Measurements from ENCODE around the gene CHRNA4. TPM values are rescaled to one million over a fixed set of nuclear protein-coding genes. Genes with fewer than 3 reads are reported as not detected.

The CHRNA4 gene
- total RNA-seq, 2 experiments from 2014 or later: not detected

DNA sequence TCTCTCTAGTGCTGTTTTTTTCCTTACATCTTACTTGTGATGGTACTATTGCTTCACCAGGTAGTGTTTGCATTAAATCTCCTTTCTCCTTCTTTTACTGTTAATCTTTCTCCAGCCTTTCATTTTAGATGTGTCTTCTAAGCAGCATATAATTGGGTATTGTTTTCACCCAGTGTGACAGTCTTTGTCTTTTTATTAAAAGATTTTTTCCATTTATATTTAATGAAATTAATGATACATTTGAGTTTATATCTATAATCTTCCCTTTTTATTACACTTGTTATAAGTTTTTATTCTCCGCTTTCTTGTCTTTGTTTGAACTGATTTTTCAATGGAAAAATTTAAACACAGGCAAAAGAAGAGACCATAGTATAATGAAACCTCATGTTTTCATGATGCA lies 59.5 kb downstream of the CHRNA4 start:
- Mint-ChIP-seq H3K27me3 (peaks cover 20% of the 10 kb centered on the region), H3K4me1 (ENCODE audit: low read depth) (no peaks in the 10 kb centered on the region), H3K4me3 (no peak overlapping the region), H3K9me3 (peaks cover 11% of the 10 kb centered on the region), H3K27ac (no peak overlapping the region), H3K36me3 (no peaks in the 10 kb centered on the region)
- ChIA-PET CTCF (interaction anchor here (1.2 kb wide), 1 partner anchor 9 kb away, joined by 4 read pairs; no protein-coding TSS in a partner anchor), POLR2A (no interaction called here)
- DNase-seq: no peak
- intact Hi-C loops (cut with micrococcal nuclease): no loop called here

DNA sequence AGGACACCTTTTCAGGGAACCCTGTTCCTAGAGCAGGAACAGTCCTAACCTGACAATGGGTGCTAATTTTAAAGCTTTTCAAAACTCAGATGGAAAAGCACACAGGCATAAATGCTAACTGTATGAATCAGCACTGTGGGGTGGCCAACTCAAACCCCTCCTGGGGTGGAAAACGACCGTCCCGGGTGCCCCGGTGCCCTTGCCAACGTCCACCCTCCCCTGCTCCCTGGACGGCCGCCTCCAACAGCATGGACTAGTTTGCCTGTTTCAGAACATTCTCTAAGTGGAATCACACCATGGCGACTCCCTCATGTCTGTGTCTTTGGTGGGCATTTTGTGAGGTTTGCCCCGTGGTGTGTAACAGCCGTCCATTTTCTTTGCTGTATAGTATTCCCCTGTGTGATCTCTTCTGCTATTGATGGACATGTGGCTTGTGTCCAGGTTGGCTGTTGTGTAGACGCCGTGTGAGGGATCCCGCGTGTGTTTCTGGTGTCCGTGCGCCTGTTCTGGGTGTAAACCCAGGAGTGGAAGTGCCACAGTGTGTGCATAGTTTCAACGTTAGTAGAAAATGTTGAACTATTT lies 62.3 kb downstream of the CHRNA4 start:
- DNase-seq: no peak
- ChIA-PET POLR2A (no interaction called here), CTCF (interaction anchor here (2.7 kb wide), 1 partner anchor 11 kb away, joined by 12 read pairs; no protein-coding TSS in a partner anchor)
- Mint-ChIP-seq H3K36me3 (no peaks in the 10 kb centered on the region), H3K4me1 (ENCODE audit: low read depth) (peaks cover 11% of the 10 kb centered on the region), H3K4me3 (no peak overlapping the region), H3K27me3 (peaks cover 22% of the 10 kb centered on the region), H3K9me3 (peaks cover 11% of the 10 kb centered on the region), H3K27ac (no peak overlapping the region)
- intact Hi-C loops (cut with micrococcal nuclease): no loop called here

- Mint-ChIP-seq H3K36me3 (no peaks in the 10 kb centered on the region), H3K27ac (no peak overlapping the region), H3K9me3 (peaks cover 11% of the 10 kb centered on the region), H3K4me3 (no peak overlapping the region), H3K27me3 (peaks cover 22% of the 10 kb centered on the region), H3K4me1 (ENCODE audit: low read depth) (peaks cover 11% of the 10 kb centered on the region)
- POLR2A ChIA-PET: no interaction called here
- CTCF ChIA-PET: no interaction called here
- intact Hi-C loops (cut with micrococcal nuclease): no loop called here
- no peak for DNase-seq
These were observed 63.2 kb downstream of the CHRNA4 start for GRCh38 chr20:63297796-63298572.

- Mint-ChIP-seq H3K4me3 (no peak overlapping the region), H3K27me3 (peaks cover 18% of the 10 kb centered on the region), H3K27ac (no peak overlapping the region), H3K36me3 (no peaks in the 10 kb centered on the region), H3K9me3 (peaks cover 8% of the 10 kb centered on the region), H3K4me1 (ENCODE audit: low read depth) (peaks cover 11% of the 10 kb centered on the region)
- ChIA-PET POLR2A (no interaction called here), CTCF (interaction anchor here (1.1 to 1.2 kb wide), 2 partner anchors 13 to 74 kb away, joined by 3 to 6 read pairs; no protein-coding TSS in a partner anchor)
- intact Hi-C loops (cut with micrococcal nuclease): no loop called here
- no peak for DNase-seq
These were observed 63.8 kb downstream of the CHRNA4 start for GRCh38 chr20:63297371-63297781.

DNA sequence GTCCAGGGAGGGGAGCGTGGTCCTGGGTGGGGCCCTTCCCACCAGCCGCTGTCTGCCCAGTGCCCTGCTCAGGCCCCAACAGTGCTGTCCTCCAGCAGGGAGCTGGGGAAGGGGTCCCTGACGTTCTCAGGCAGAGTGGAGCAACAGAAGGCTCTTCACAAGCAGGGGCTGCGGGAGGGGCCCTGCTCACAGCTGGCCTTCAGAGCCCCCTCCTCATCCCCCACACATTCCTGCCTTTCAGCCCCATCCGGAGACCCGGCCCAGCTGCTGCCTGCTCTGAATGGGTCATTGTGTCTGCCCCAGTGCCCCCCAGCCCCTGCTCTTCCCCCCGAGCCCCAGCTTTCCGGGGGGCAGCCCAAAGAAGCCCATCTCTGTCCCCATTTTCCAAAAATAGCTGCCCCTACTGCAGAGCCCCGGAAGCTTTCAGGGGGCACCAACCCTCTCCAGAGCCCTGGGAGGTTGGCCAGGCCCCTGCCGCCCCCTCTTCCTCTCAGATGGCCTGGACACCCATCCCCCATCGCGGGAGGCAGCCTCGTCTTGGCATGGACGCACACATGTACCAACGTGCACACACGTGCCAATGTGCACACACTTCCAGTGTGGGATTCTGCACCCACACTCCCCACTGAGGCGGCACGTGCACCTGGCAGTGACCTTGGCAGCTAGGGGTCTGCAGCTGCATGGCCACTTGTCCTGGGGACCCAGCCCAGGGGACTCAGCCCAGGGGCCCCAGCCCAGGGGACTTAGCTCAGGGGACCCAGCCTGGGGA lies 64.4 kb downstream of the CHRNA4 start:
- DNase-seq: no peak
- H3K4me3 Mint-ChIP-seq: no peak overlapping the region
- no peaks in the 10 kb centered on the region for H3K36me3 Mint-ChIP-seq
- H3K9me3 Mint-ChIP-seq: peaks cover 5% of the 10 kb centered on the region
- intact Hi-C loops (cut with micrococcal nuclease): no loop called here
- H3K27ac Mint-ChIP-seq: peak overlapping the region; percentile 18
- H3K27me3 Mint-ChIP-seq: peaks cover 18% of the 10 kb centered on the region
- ChIA-PET CTCF (interaction anchor here (0.6 to 1.2 kb wide), 3 partner anchors 14 to 200 kb away, joined by 3 to 6 read pairs (median 3); no protein-coding TSS in a partner anchor), POLR2A (no interaction called here)
- H3K4me1 Mint-ChIP-seq (ENCODE audit: low read depth): peaks cover 11% of the 10 kb centered on the region

- POLR2A ChIA-PET: no interaction called here
- H3K36me3 Mint-ChIP-seq: no peaks in the 10 kb centered on the region
- CTCF ChIA-PET: interaction anchor here (1.2 to 1.4 kb wide), 2 partner anchors 15 to 73 kb away, joined by 6 to 10 read pairs; no protein-coding TSS in a partner anchor
- no peak overlapping the region for H3K4me3 Mint-ChIP-seq
- H3K4me1 Mint-ChIP-seq (ENCODE audit: low read depth): peaks cover 11% of the 10 kb centered on the region
- peaks cover 14% of the 10 kb centered on the region for H3K27me3 Mint-ChIP-seq
- no peak for DNase-seq
- intact Hi-C loops (cut with micrococcal nuclease): no loop called here
- no peak overlapping the region for H3K27ac Mint-ChIP-seq
- H3K9me3 Mint-ChIP-seq: peaks cover under 1% of the 10 kb centered on the region
These were observed 65.3 kb downstream of the CHRNA4 start for GRCh38 chr20:63295846-63296245.

GRCh38 chr20:63295422-63295821 lies 65.7 kb downstream of the CHRNA4 start:
- ChIA-PET CTCF (interaction anchor here (1.4 kb wide), 1 partner anchor 72 kb away, joined by 10 read pairs; no protein-coding TSS in a partner anchor), POLR2A (no interaction called here)
- intact Hi-C loops (cut with micrococcal nuclease): no loop called here
- Mint-ChIP-seq H3K4me3 (no peak overlapping the region), H3K9me3 (no peaks in the 10 kb centered on the region), H3K27me3 (peaks cover 14% of the 10 kb centered on the region), H3K27ac (no peak overlapping the region), H3K36me3 (no peaks in the 10 kb centered on the region), H3K4me1 (ENCODE audit: low read depth) (peaks cover 11% of the 10 kb centered on the region)
- peak; percentile 22 for DNase-seq

DNA sequence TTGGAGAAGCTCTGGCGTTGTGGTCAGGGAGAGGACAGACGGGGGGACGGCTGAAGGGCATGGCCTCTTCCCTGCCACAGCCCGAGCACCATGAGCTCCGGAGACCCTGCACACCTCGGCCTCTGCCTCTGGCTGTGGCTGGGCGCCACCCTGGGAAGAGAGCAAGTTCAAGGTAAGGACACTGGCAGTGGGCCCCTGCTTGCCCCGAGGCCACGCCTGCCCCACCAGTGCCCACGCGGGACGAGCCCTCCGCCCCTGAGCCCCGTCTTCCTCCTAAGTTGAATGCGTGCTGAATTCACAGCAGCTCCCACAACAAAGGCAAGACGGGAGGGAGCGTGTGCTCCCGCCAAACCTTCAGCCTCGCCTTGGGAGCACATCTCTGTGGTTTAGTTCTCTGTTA lies 66.1 kb downstream of the CHRNA4 start:
- CTCF ChIA-PET: interaction anchor here (1.4 kb wide), 1 partner anchor 72 kb away, joined by 10 read pairs; no protein-coding TSS in a partner anchor
- no peak overlapping the region for H3K4me3 Mint-ChIP-seq
- POLR2A ChIA-PET: no interaction called here
- H3K27me3 Mint-ChIP-seq: peaks cover 13% of the 10 kb centered on the region
- intact Hi-C loops (cut with micrococcal nuclease): no loop called here
- H3K27ac Mint-ChIP-seq: no peak overlapping the region
- DNase-seq: no peak
- no peaks in the 10 kb centered on the region for H3K9me3 Mint-ChIP-seq
- peaks cover 11% of the 10 kb centered on the region for H3K4me1 Mint-ChIP-seq (ENCODE audit: low read depth)
- H3K36me3 Mint-ChIP-seq: no peaks in the 10 kb centered on the region

- Mint-ChIP-seq H3K9me3 (no peaks in the 10 kb centered on the region), H3K27me3 (peaks cover 13% of the 10 kb centered on the region), H3K4me3 (no peak overlapping the region), H3K36me3 (no peaks in the 10 kb centered on the region), H3K4me1 (ENCODE audit: low read depth) (peaks cover 11% of the 10 kb centered on the region), H3K27ac (no peak overlapping the region)
- ChIA-PET POLR2A (no interaction called here), CTCF (no interaction called here)
- no peak for DNase-seq
- intact Hi-C loops (cut with micrococcal nuclease): loop anchor here (5.0 kb wide), 1 partner anchor 72 kb away; no protein-coding TSS in a partner anchor
These were observed 66.6 kb downstream of the CHRNA4 start for GRCh38 chr20:63294536-63294900.

DNA sequence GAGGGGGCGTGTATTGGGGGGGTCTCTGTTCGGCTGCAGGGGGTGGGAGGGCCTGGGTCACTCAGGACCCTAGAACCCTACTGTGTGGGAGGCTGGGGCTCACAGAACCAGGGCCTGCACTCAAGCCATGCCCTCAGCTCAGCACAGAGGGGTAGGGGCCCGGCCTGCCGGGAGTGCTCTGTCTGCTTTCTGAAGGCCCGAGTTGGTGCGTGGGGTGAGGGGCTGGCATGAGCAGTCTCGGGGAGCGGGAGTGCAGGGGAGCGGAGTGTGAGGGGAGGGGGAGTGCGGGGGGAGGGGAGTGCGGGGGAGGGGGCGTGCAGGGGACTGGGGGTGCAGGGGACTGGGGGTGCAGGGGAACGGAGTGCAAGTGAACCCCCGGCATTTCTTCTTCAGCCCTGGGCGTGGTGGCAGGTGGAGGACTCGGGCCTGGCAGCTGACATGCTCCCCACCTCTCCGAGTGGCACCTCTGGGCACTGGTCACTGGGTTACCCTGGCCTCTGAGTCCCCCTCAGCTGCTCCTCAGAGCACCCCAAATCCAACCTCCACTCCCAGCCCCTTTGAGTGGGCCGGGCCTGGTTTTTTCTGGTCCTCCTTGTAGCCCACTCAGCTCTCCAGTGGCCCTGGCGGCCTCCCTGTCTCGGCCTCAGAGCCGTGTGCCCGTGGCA lies 67.1 kb downstream of the CHRNA4 start:
- CTCF ChIA-PET: no interaction called here
- Mint-ChIP-seq H3K27ac (no peak overlapping the region), H3K36me3 (peaks cover under 1% of the 10 kb centered on the region), H3K9me3 (no peaks in the 10 kb centered on the region), H3K4me1 (ENCODE audit: low read depth) (peaks cover 11% of the 10 kb centered on the region), H3K27me3 (peaks cover 8% of the 10 kb centered on the region), H3K4me3 (no peak overlapping the region)
- POLR2A ChIA-PET: no interaction called here
- DNase-seq: no peak
- intact Hi-C loops (cut with micrococcal nuclease): loop anchor here (5.0 kb wide), 1 partner anchor 72 kb away; no protein-coding TSS in a partner anchor

DNA sequence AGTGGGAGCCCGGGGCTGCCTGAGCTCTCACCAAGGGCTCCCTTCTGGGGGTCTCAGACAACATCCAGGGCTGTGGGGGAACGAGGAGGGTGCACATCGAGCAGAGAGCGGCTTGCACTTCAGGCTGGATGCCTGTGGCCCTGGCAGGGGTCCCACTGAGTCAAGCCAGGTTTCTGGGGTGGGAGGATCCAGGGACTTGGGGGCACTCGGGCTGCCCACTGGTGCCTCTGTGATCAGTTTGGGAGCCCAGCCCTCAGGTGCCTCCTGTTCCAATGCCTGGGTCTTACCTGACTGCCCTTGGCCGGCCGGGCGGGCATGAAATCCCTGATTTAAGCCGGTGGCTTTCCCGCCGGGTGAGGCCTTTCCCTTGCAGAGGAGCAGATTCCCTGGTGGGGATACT lies 67.7 kb downstream of the CHRNA4 start:
- Mint-ChIP-seq H3K36me3 (peaks cover 5% of the 10 kb centered on the region), H3K4me3 (no peak overlapping the region), H3K27ac (no peak overlapping the region), H3K27me3 (peaks cover 5% of the 10 kb centered on the region), H3K4me1 (ENCODE audit: low read depth) (peaks cover 11% of the 10 kb centered on the region), H3K9me3 (no peaks in the 10 kb centered on the region)
- CTCF ChIA-PET: no interaction called here
- intact Hi-C loops (cut with micrococcal nuclease): loop anchor here (5.0 kb wide), 1 partner anchor 71 kb away; no protein-coding TSS in a partner anchor
- no peak for DNase-seq
- POLR2A ChIA-PET: no interaction called here
